ENCODE results near the gene FBXL3. TPM values are rescaled to one million over a fixed set of nuclear protein-coding genes. Genes with fewer than 3 reads are reported as not detected.
A peak's percentile ranks its signal among the peaks of the same experiment; 100 is the strongest.

Gene FBXL3, protein sequence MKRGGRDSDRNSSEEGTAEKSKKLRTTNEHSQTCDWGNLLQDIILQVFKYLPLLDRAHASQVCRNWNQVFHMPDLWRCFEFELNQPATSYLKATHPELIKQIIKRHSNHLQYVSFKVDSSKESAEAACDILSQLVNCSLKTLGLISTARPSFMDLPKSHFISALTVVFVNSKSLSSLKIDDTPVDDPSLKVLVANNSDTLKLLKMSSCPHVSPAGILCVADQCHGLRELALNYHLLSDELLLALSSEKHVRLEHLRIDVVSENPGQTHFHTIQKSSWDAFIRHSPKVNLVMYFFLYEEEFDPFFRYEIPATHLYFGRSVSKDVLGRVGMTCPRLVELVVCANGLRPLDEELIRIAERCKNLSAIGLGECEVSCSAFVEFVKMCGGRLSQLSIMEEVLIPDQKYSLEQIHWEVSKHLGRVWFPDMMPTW
- total RNA-seq (10 to 100 TPM; 60.0 to 96.0 (median 86.0) TPM), polyA plus RNA-seq (10 to 100 TPM; 21.5 to 43.0 (median 31.8) TPM)

DNA sequence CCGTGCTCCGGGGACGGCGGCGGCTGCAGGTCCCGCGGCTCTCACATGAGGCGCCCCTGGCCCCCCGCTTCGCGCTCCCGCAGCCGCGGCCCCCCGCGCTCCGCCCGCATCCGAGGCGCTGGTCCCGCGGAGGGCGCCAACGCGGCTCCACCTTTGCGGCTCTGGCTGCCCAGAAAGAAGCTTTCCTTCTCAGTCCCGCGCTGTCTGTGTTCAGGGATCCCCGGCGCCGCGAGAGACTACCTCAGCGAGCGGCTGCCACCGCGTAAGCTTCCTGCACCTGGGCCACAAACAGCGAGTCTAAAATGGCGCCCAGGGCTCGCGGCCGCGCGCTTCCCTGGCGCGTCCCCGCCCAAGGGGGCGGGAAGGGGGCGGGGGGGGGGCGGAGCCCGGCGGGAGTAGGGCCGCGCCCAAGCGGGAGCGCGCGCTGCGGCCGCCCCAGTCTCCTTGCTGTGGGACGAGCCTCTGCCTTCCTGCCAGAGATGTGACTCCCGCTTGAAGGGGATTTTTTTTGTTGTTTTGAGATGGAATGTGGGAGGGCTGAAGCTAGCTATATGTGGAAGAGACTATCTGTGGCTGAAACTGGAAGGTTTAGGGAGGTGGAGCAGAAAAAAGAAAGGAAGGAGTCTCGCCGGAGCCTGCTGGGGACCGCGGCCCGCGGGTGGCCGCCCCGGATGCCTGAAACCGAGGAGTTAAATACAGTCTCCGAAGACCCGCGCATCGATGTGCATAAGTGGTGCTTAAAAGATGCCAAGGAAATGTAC lies at the start of gene FBXL3:
FBXL3 (minus strand) TSS at position 299 of the 761 bp plus-strand sequence. CDS start 5,299 bp downstream, outside the sequence.
- WGBS, 2 donors: 1% methylated on average over 74 of the region's 74 CpGs
- TF ChIP-seq EP300 (IDR thresholded peaks at IDR 0.05) (no peak), POLR2AphosphoS5 (IDR thresholded peaks at IDR 0.05) (peak; percentile 74 to 90 (median 86)), POLR2A (IDR thresholded peaks at IDR 0.05) (peak; percentile 18 to 40)
- TF ChIP-seq, protein P1, sequence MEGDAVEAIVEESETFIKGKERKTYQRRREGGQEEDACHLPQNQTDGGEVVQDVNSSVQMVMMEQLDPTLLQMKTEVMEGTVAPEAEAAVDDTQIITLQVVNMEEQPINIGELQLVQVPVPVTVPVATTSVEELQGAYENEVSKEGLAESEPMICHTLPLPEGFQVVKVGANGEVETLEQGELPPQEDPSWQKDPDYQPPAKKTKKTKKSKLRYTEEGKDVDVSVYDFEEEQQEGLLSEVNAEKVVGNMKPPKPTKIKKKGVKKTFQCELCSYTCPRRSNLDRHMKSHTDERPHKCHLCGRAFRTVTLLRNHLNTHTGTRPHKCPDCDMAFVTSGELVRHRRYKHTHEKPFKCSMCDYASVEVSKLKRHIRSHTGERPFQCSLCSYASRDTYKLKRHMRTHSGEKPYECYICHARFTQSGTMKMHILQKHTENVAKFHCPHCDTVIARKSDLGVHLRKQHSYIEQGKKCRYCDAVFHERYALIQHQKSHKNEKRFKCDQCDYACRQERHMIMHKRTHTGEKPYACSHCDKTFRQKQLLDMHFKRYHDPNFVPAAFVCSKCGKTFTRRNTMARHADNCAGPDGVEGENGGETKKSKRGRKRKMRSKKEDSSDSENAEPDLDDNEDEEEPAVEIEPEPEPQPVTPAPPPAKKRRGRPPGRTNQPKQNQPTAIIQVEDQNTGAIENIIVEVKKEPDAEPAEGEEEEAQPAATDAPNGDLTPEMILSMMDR (IDR thresholded peaks at IDR 0.05): no peak
- intact Hi-C loops (cut with DNase I): loop anchor here (2.0 kb wide), 1 partner anchor 34 kb away; the partner anchor contains the start of gene CLN5

DNA sequence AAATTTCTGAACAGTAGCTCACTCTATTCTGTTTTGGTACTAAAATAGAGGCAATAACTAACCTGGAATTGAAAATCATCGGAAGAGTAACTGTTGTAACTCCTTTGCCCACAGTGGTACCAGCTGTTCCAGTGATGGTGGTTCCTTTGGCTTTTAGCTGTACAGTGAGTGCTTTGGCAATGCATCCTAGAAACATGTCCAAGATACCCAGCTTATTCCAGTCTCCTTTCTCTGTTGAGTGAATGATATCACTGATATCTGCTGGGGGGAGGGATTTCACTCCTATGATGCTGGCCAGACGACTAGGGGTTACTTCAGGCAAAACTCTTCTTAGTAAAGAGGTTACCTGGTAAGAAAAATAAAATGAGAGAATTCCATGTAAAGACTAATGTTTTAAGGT lies 40.6 kb upstream of the FBXL3 start:
- DNase-seq: no peak
- intact Hi-C loops (cut with DNase I): no loop called here
- Histone ChIP-seq H3K27ac (no peak overlapping the region), H3K4me3 (no peak overlapping the region), H3K9me3 (no peaks in the 10 kb centered on the region), H3K36me3 (peaks cover 4 to 80% (median 15%) of the 10 kb centered on the region in 4 donors), H3K4me1 (no peaks in the 10 kb centered on the region), H3K27me3 (no peaks in the 10 kb centered on the region)
- 93 to 96% methylated on average over 2 of the region's 2 CpGs for WGBS, 2 donors
- no peak for TF ChIP-seq POLR2A (IDR thresholded peaks at IDR 0.05)
- TF ChIP-seq, protein P1 (IDR thresholded peaks at IDR 0.05): no peak
- TF ChIP-seq EP300 (IDR thresholded peaks at IDR 0.05): no peak
- TF ChIP-seq POLR2AphosphoS5 (IDR thresholded peaks at IDR 0.05): no peak

More for the DNA sequence above, at the start of gene FBXL3:
- H3K27me3 ChIP-seq: no peaks in the 10 kb centered on the region
- peak within 1 kb of the TSS; percentile 51 to 99 (median 96) for H3K4me3 ChIP-seq
- H3K36me3 ChIP-seq: no peaks in the 10 kb centered on the region
- H3K4me1 ChIP-seq: peaks cover 0 to 47% (median 42%) of the 10 kb centered on the region in 4 donors
- H3K27ac ChIP-seq: peak within 1 kb of the TSS; percentile 99 to 100 (median 99)
- no peaks in the 10 kb centered on the region for H3K9me3 ChIP-seq
- DNase-seq: peak; percentile 90

DNA sequence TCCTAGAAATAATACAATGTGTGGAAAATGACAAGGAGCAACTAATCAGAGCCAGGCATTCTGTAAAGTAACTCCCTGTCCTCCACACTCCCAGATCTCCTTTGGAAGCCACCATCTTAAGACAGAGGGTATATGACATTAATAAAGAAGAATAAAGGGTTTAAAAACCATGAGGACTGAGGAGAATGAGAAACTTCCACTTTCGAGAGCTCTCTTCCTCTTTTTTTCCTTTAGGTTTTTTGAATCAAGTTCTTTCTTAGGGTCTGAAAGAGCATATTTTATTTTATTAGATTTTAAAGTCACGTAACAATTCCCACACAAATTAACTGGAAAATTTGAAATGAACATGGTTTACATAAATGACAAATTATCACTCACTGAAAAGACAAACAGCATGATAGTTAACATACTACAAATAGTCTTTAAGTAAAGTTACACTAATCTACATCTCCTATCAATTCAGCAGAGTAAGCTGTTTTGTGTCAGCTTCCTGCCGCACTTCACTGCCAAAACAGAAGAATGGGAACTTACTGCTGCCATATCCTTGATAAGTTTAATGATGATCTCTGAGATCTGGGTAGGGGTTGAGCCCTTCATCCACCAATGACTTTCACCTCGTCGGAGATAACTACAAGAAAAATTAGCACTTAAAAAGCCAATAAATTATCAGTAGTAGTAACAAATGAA lies 38.6 kb upstream of the FBXL3 start:
- peaks cover 8 to 99% (median 19%) of the 10 kb centered on the region in 4 donors for H3K36me3 ChIP-seq
- no peak for DNase-seq
- H3K27ac ChIP-seq: no peak overlapping the region
- no peaks in the 10 kb centered on the region for H3K4me1 ChIP-seq
- H3K4me3 ChIP-seq: no peak overlapping the region
- no peaks in the 10 kb centered on the region for H3K9me3 ChIP-seq
- H3K27me3 ChIP-seq: no peaks in the 10 kb centered on the region
- intact Hi-C loops (cut with DNase I): no loop called here
- TF ChIP-seq, protein P1 (IDR thresholded peaks at IDR 0.05): no peak
- TF ChIP-seq EP300 (IDR thresholded peaks at IDR 0.05) (no peak), POLR2A (IDR thresholded peaks at IDR 0.05) (no peak)
- 74 to 89% methylated on average over 5 of the region's 5 CpGs for WGBS, 2 donors

DNA sequence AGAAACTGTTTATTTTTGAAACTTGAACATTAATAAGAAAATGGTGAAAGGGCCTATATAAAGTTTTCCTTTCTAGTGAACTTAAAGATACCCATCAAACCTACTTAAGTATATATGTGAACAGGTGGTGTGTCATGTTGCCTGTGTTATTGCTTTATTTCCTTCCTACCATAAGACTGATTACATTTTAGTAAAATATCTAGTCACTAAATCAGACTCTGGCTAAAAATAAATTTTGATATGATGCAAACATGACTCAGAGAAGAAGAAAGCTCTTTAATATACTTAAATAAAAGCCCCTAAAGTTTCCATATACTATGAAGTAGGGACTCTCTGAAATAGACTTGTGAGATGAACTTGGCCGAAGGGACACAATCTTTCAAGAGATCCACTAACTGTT lies 35.1 kb upstream of the FBXL3 start:
- DNase-seq: no peak
- WGBS, 2 donors: 97 to 100% methylated on average over 1 of the region's 1 CpG
- intact Hi-C loops (cut with DNase I): no loop called here
- Histone ChIP-seq H3K4me1 (no peaks in the 10 kb centered on the region), H3K27ac (no peak overlapping the region), H3K4me3 (no peak overlapping the region), H3K9me3 (no peaks in the 10 kb centered on the region), H3K36me3 (peaks cover 8 to 96% (median 19%) of the 10 kb centered on the region in 4 donors), H3K27me3 (no peaks in the 10 kb centered on the region)
- TF ChIP-seq, protein P1 (IDR thresholded peaks at IDR 0.05): no peak
- TF ChIP-seq POLR2A (IDR thresholded peaks at IDR 0.05) (no peak), POLR2AphosphoS5 (IDR thresholded peaks at IDR 0.05) (no peak), EP300 (IDR thresholded peaks at IDR 0.05) (no peak)

Data from sigmoid colon (tissue), 7 donors.